ENCODE data around the gene ZNF701.
A peak's percentile ranks its signal among the peaks of the same experiment; 100 is the strongest.
"Not testable (repeated sequence)": the region's sequence is repeated elsewhere in the genome, so short reads cannot be mapped to it uniquely, and the experiment has no call there.

The ZNF701 gene

GRCh38 chr19:52533901-52534300, 36.2 kb upstream of the ZNF701 start:
- no peak for DNase-seq (ENCODE audit: low read depth)
- in situ Hi-C loops (cut with HindIII; ENCODE audit: low sequenced_read_pairs) = no loop called here
- H3K4me3 ChIP-seq (ENCODE audit: low read depth, low read length) = no peak overlapping the region
- TF ChIP-seq CTCF (IDR thresholded peaks at IDR 0.05; ENCODE audit: low read depth, low read length, missing control alignments) = no peak

- in situ Hi-C loops (cut with HindIII; ENCODE audit: low sequenced_read_pairs) = not testable (repeated sequence)
- DNase-seq (ENCODE audit: low read depth) = peak; percentile 0
- H3K4me3 ChIP-seq (ENCODE audit: low read depth, low read length) = peak overlapping the region; percentile 58
Measured at GRCh38 chr19:52535385-52535770, 34.7 kb upstream of the ZNF701 start.

GRCh38 chr19:52535771-52536447, 34.2 kb upstream of the ZNF701 start:
- in situ Hi-C loops (cut with HindIII; ENCODE audit: low sequenced_read_pairs) = no loop called here
- H3K4me3 ChIP-seq (ENCODE audit: low read depth, low read length) = peak overlapping the region; percentile 58
- peak; percentile 3 for TF ChIP-seq CTCF (IDR thresholded peaks at IDR 0.05; ENCODE audit: low read depth, low read length, missing control alignments)
- DNase-seq (ENCODE audit: low read depth) = peak; percentile 12

GRCh38 chr19:52536448-52536800, 33.7 kb upstream of the ZNF701 start:
- TF ChIP-seq CTCF (IDR thresholded peaks at IDR 0.05; ENCODE audit: low read depth, low read length, missing control alignments) = no peak
- H3K4me3 ChIP-seq (ENCODE audit: low read depth, low read length) = peak overlapping the region; percentile 58
- in situ Hi-C loops (cut with HindIII; ENCODE audit: low sequenced_read_pairs) = no loop called here
- no peak for DNase-seq (ENCODE audit: low read depth)

- H3K4me3 ChIP-seq (ENCODE audit: low read depth, low read length); DNase-seq (ENCODE audit: low read depth); in situ Hi-C loops (cut with HindIII; ENCODE audit: low sequenced_read_pairs): not testable (repeated sequence)
Measured at GRCh38 chr19:52538815-52539214, 31.3 kb upstream of the ZNF701 start.

- DNase-seq (ENCODE audit: low read depth); H3K4me3 ChIP-seq (ENCODE audit: low read depth, low read length); in situ Hi-C loops (cut with HindIII; ENCODE audit: low sequenced_read_pairs): not testable (repeated sequence)
Measured at GRCh38 chr19:52541176-52541575, 28.9 kb upstream of the ZNF701 start.

- no peak for TF ChIP-seq CTCF (IDR thresholded peaks at IDR 0.05; ENCODE audit: low read depth, low read length, missing control alignments)
- in situ Hi-C loops (cut with HindIII; ENCODE audit: low sequenced_read_pairs) = no loop called here
- H3K4me3 ChIP-seq (ENCODE audit: low read depth, low read length) = no peak overlapping the region
- no peak for DNase-seq (ENCODE audit: low read depth)
Measured at GRCh38 chr19:52541608-52542007, 28.5 kb upstream of the ZNF701 start.

- DNase-seq (ENCODE audit: low read depth); H3K4me3 ChIP-seq (ENCODE audit: low read depth, low read length); in situ Hi-C loops (cut with HindIII; ENCODE audit: low sequenced_read_pairs): not testable (repeated sequence)
Measured at GRCh38 chr19:52542541-52542940, 27.5 kb upstream of the ZNF701 start.

- in situ Hi-C loops (cut with HindIII; ENCODE audit: low sequenced_read_pairs) = no loop called here
- no peak for DNase-seq (ENCODE audit: low read depth)
- no peak overlapping the region for H3K4me3 ChIP-seq (ENCODE audit: low read depth, low read length)
- TF ChIP-seq CTCF (IDR thresholded peaks at IDR 0.05; ENCODE audit: low read depth, low read length, missing control alignments) = no peak
Measured at GRCh38 chr19:52542984-52543664, 27.0 kb upstream of the ZNF701 start.
